ENCODE results near the gene MXD1. TPM values are rescaled to one million over a fixed set of nuclear protein-coding genes. Genes with fewer than 3 reads are reported as not detected.
A peak's percentile ranks its signal among the peaks of the same experiment; 100 is the strongest.

MXD1 gene
- total RNA-seq, 6 experiments from 2014 or later: 3.5 to 13.1 (median 4.3) TPM

- H3K36me3 ChIP-seq: peaks cover 0 to 21% (median 2%) of the 10 kb centered on the region in 4 donors
- DNase-seq (peak; percentile 98 to 100 (median 100)), ATAC-seq (peak; percentile 85 to 95 (median 90))
- TF ChIP-seq CTCF (IDR thresholded peaks at IDR 0.05): peak; percentile 5 to 50 (median 28)
- TF ChIP-seq POLR2A (IDR thresholded peaks at IDR 0.05): peak; percentile 88
- no peaks in the 10 kb centered on the region for H3K9me3 ChIP-seq
- peak overlapping the region; percentile 60 to 64 (median 62) for H3K4me3 ChIP-seq
- WGBS (ENCODE audit: insufficient coverage, low coverage, low lambda C conversion rate, missing lambda C conversion rate): 0% methylated on average over 31 of the region's 56 CpGs
- peak overlapping the region; percentile 98 to 100 (median 100) for H3K27ac ChIP-seq
- H3K4me1 ChIP-seq: peaks cover 0 to 6% (median 3%) of the 10 kb centered on the region in 4 donors
- H3K27me3 ChIP-seq: no peaks in the 10 kb centered on the region
- intact Hi-C loops (cut with DNase I): loop anchor here (5.0 to 10.0 kb wide), 3 partner anchors 150 to 228 kb away; no protein-coding TSS in a partner anchor
Observed at GRCh38 chr2:69914164-69914949, 552 bp upstream of the MXD1 start.

- peak overlapping the region; percentile 64 to 88 (median 78) for H3K4me3 ChIP-seq
- H3K27ac ChIP-seq: peak overlapping the region; percentile 93 to 97 (median 94)
- TF ChIP-seq CTCF (IDR thresholded peaks at IDR 0.05) (no peak), POLR2A (IDR thresholded peaks at IDR 0.05) (no peak)
- DNase-seq: no peak
- H3K27me3 ChIP-seq: no peaks in the 10 kb centered on the region
- intact Hi-C loops (cut with DNase I): loop anchor here (10.0 kb wide), 2 partner anchors 149 to 159 kb away; no protein-coding TSS in a partner anchor
- H3K36me3 ChIP-seq: peaks cover 0 to 29% (median 6%) of the 10 kb centered on the region in 4 donors
- no peaks in the 10 kb centered on the region for H3K9me3 ChIP-seq
- 26% methylated on average over 2 of the region's 2 CpGs for WGBS (ENCODE audit: insufficient coverage, low coverage, low lambda C conversion rate, missing lambda C conversion rate)
- peaks cover 0 to 6% (median 3%) of the 10 kb centered on the region in 4 donors for H3K4me1 ChIP-seq
- ATAC-seq: no peak
Observed at GRCh38 chr2:69916106-69916505, 1.2 kb downstream of the MXD1 start.

GRCh38 chr2:69917852-69918251 lies 2.9 kb downstream of the MXD1 start:
- intact Hi-C loops (cut with DNase I): loop anchor here (10.0 kb wide), 2 partner anchors 147 to 157 kb away; no protein-coding TSS in a partner anchor
- no peak for DNase-seq
- H3K27me3 ChIP-seq: no peaks in the 10 kb centered on the region
- no peak overlapping the region for H3K4me3 ChIP-seq
- H3K36me3 ChIP-seq: peaks cover 0 to 46% (median 7%) of the 10 kb centered on the region in 4 donors
- no peaks in the 10 kb centered on the region for H3K9me3 ChIP-seq
- no peak for ATAC-seq
- WGBS (ENCODE audit: insufficient coverage, low coverage, low lambda C conversion rate, missing lambda C conversion rate): 66% methylated on average over 3 of the region's 3 CpGs
- peak overlapping the region in 2 of 3 donors; percentile 44 to 66 for H3K27ac ChIP-seq
- H3K4me1 ChIP-seq: peaks cover 0 to 6% (median 3%) of the 10 kb centered on the region in 4 donors
- TF ChIP-seq CTCF (IDR thresholded peaks at IDR 0.05) (no peak), POLR2A (IDR thresholded peaks at IDR 0.05) (peak; percentile 12)

- intact Hi-C loops (cut with DNase I): loop anchor here (10.0 kb wide), 2 partner anchors 146 to 156 kb away; no protein-coding TSS in a partner anchor
- no peak for ATAC-seq
- no peak overlapping the region for H3K4me3 ChIP-seq
- H3K4me1 ChIP-seq: peaks cover 0 to 6% (median 3%) of the 10 kb centered on the region in 4 donors
- H3K9me3 ChIP-seq: no peaks in the 10 kb centered on the region
- no peak for DNase-seq
- 33% methylated on average over 3 of the region's 3 CpGs for WGBS (ENCODE audit: insufficient coverage, low coverage, low lambda C conversion rate, missing lambda C conversion rate)
- H3K27me3 ChIP-seq: no peaks in the 10 kb centered on the region
- H3K27ac ChIP-seq: peak overlapping the region in 2 of 3 donors; percentile 44 to 66
- peaks cover 0 to 52% (median 7%) of the 10 kb centered on the region in 4 donors for H3K36me3 ChIP-seq
- TF ChIP-seq CTCF (IDR thresholded peaks at IDR 0.05): no peak
- TF ChIP-seq POLR2A (IDR thresholded peaks at IDR 0.05): no peak
Observed at GRCh38 chr2:69918401-69918800, 3.5 kb downstream of the MXD1 start.
